Activated CD8-positive, alpha-beta T cell treated with anti-CD3 and anti-CD28 coated beads for 36 hours (primary cell): ENCODE data around the gene PTPN6. TPM values are rescaled to one million over a fixed set of nuclear protein-coding genes. Genes with fewer than 3 reads are reported as not detected.

Experiments used
- ATAC-seq: fragments of 200-7000 bp; cut with Tn5 transposase; one replicate; pipeline ENCODE4 v1.10.0; 2021; ENCODE audit warnings: mild to moderate bottlenecking, moderate library complexity
- CTCF ChIA-PET: fragments of 350-600 bp; sonication (Branson Sonifier 250); formaldehyde crosslinking; loops from one replicate; lab custom pipeline; 2021; ENCODE audit warnings: antibody characterized with exemption; lab: Charles Lee
- POLR2A ChIA-PET: fragments of 350-600 bp; sonication (Branson Sonifier 250); formaldehyde crosslinking; loops from one replicate; lab custom pipeline; 2021; ENCODE audit warnings: antibody characterized with exemption; lab: Charles Lee
- DNase-seq: peaks from one replicate; pipeline ENCODE4 v3.0.0-alpha.2; 2020
- H3K27ac Mint-ChIP-seq: one replicate; pipeline ENCODE4 v1.8.0; 2021; ENCODE audit warnings: mild to moderate bottlenecking, mixed read lengths
- H3K27me3 Mint-ChIP-seq: one replicate; pipeline ENCODE4 v1.8.0; 2021; ENCODE audit warnings: mixed read lengths
- H3K36me3 Mint-ChIP-seq: one replicate; pipeline ENCODE4 v1.8.0; 2021; ENCODE audit warnings: low read depth, mixed read lengths
- H3K4me1 Mint-ChIP-seq: one replicate; pipeline ENCODE4 v1.8.0; 2021; ENCODE audit warnings: low read depth, mixed read lengths
- H3K4me3 Mint-ChIP-seq: one replicate; pipeline ENCODE4 v1.8.0; 2021; ENCODE audit warnings: mild to moderate bottlenecking, moderate library complexity, mixed read lengths
- H3K9me3 Mint-ChIP-seq: one replicate; pipeline ENCODE4 v1.8.0; 2021; ENCODE audit warnings: mixed read lengths
- intact Hi-C: fragments of 100-400 bp; cut with micrococcal nuclease; formaldehyde crosslinking; loops from one replicate; pipeline ENCODE4 v1.10.0; 2022
- total RNA-seq, 2 experiments: library from RNA; stranded (reverse); gene quantifications; one replicate each; pipeline ENCODE4 v1.2.3, GENCODE V29; 2021
- TF ChIP-seq, protein P1 (sequence below): fragments of 200-600 bp; IDR thresholded peaks from one replicate; pipeline ENCODE4 v1.8.0; 2022; ENCODE audit warnings: antibody characterized with exemption, mild to moderate bottlenecking

Gene PTPN6
- total RNA-seq, 2 experiments from 2014 or later: 485 to 489 TPM

- Mint-ChIP-seq H3K4me1 (peaks cover 64% of the 10 kb centered on the region), H3K4me3 (peak overlapping the region; percentile 85), H3K27ac (peak overlapping the region; percentile 93), H3K9me3 (no peaks in the 10 kb centered on the region), H3K36me3 (peaks cover 33% of the 10 kb centered on the region), H3K27me3 (no peaks in the 10 kb centered on the region)
- ChIA-PET CTCF (interaction anchor here (0.7 to 22.8 kb wide), 9 partner anchors 9 to 166 kb away, joined by 3 to 460 read pairs (median 10); partner anchors contain the start of genes C1RL and SPSB2), POLR2A (interaction anchor here (0.6 to 36.0 kb wide), 10 partner anchors 8 to 242 kb away, joined by 3 to 1266 read pairs (median 6); partner anchors contain the start of genes ATN1, C12orf57, EMG1 and LPCAT3)
- TF ChIP-seq, protein P1, sequence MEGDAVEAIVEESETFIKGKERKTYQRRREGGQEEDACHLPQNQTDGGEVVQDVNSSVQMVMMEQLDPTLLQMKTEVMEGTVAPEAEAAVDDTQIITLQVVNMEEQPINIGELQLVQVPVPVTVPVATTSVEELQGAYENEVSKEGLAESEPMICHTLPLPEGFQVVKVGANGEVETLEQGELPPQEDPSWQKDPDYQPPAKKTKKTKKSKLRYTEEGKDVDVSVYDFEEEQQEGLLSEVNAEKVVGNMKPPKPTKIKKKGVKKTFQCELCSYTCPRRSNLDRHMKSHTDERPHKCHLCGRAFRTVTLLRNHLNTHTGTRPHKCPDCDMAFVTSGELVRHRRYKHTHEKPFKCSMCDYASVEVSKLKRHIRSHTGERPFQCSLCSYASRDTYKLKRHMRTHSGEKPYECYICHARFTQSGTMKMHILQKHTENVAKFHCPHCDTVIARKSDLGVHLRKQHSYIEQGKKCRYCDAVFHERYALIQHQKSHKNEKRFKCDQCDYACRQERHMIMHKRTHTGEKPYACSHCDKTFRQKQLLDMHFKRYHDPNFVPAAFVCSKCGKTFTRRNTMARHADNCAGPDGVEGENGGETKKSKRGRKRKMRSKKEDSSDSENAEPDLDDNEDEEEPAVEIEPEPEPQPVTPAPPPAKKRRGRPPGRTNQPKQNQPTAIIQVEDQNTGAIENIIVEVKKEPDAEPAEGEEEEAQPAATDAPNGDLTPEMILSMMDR: no peak
- DNase-seq (no peak), ATAC-seq (no peak)
- intact Hi-C loops: loop anchor here (10.0 kb wide), 1 partner anchor 158 kb away; the partner anchor contains the start of gene C1RL
These were observed 4.2 kb upstream of the PTPN6 start for GRCh38 chr12:6946920-6947374.

GRCh38 chr12:6947615-6948014 is 3.5 kb upstream of the PTPN6 start:
- Mint-ChIP-seq H3K27ac (peak overlapping the region; percentile 93), H3K27me3 (no peaks in the 10 kb centered on the region), H3K9me3 (no peaks in the 10 kb centered on the region), H3K4me3 (peak overlapping the region; percentile 85), H3K4me1 (peaks cover 59% of the 10 kb centered on the region), H3K36me3 (peaks cover 40% of the 10 kb centered on the region)
- ChIA-PET POLR2A (interaction anchor here (0.6 to 36.0 kb wide), 7 partner anchors 7 to 241 kb away, joined by 3 to 1266 read pairs (median 43); partner anchors contain the start of genes ATN1, C12orf57, EMG1 and LPCAT3), CTCF (interaction anchor here (0.7 to 22.8 kb wide), 9 partner anchors 10 to 165 kb away, joined by 3 to 460 read pairs (median 10); partner anchors contain the start of genes C1RL and SPSB2)
- no peak for DNase-seq
- no peak for ATAC-seq
- intact Hi-C loops: loop anchor here (10.0 kb wide), 1 partner anchor 157 kb away; the partner anchor contains the start of gene C1RL
- TF ChIP-seq, protein P1: no peak

DNA sequence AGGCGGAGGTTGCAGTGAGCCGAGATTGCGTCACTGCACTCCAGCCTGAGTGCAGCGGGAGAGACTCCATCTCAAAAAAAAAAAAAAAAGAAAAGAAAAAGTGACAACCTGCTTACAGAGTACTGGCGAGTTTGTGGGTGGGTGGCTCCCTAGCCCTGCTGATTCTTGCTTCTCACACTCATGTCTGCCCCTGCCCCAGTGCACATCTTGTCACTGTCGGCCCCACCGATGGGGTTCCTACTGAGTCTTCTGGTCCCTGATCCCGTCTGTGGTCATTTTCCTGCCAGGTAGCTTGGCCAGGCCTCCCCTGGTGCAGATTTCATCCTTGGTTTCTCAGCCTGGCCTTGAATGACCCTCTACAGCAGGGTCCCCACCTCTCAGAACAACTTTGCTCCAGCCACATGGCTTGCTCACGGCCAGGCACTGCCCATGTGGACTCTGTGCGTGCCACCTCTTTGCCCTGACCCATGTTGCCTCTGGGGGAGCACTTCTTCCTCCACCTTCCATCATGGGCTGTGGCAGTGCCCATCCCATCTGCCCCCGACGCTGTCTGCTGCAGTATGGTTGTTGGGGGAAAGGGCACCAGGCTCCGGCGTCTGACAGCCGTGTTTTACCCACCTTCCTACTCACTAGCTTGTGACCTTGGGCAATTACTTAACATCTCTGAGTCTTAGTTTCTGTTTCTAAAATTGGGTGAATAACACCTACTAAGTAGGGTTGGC is 2.1 kb upstream of the PTPN6 start:
- TF ChIP-seq, protein P1: peak; percentile 2
- peak overlapping the region; percentile 93 for H3K27ac Mint-ChIP-seq
- ATAC-seq (no peak), DNase-seq (peak; percentile 61)
- peaks cover 51% of the 10 kb centered on the region for H3K36me3 Mint-ChIP-seq
- intact Hi-C loops: loop anchor here (10.0 kb wide), 1 partner anchor 156 kb away; the partner anchor contains the start of gene C1RL
- peaks cover 50% of the 10 kb centered on the region for H3K4me1 Mint-ChIP-seq
- ChIA-PET CTCF (interaction anchor here (1.3 to 22.8 kb wide), 7 partner anchors 11 to 159 kb away, joined by 3 to 460 read pairs (median 8); partner anchors contain the start of gene SPSB2), POLR2A (interaction anchor here (0.8 to 36.0 kb wide), 4 partner anchors 6 to 29 kb away, joined by 3 to 1266 read pairs (median 654); partner anchors contain the start of genes ATN1, C12orf57, EMG1 and PHB2)
- no peaks in the 10 kb centered on the region for H3K27me3 Mint-ChIP-seq
- H3K4me3 Mint-ChIP-seq: peak overlapping the region; percentile 70
- no peaks in the 10 kb centered on the region for H3K9me3 Mint-ChIP-seq

DNA sequence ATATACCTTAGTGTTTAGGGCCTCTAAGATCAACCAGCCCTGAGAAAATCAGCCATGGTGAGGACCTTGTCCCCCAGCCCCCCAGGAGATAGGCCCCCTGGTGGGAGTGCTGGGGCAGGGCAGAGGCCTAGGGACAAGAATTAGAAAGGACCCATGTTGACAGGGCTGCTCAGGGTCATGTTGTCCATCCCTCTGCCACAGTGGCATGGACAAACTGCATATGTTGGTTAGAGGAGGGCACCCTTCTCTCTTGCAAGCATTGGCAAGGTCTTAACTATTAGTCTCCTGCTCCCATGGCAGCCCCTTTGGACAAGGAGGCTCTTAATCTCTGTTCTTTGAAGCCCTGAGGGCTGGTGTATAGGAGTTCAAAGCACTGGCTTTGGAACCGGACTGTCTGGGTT is 755 bp upstream of the PTPN6 start:
- no peak for ATAC-seq

More for the DNA sequence above, 755 bp upstream of the PTPN6 start:
- peaks cover 57% of the 10 kb centered on the region for H3K4me1 Mint-ChIP-seq
- H3K36me3 Mint-ChIP-seq: peaks cover 56% of the 10 kb centered on the region
- intact Hi-C loops: no loop called here
- no peaks in the 10 kb centered on the region for H3K27me3 Mint-ChIP-seq
- ChIA-PET POLR2A (interaction anchor here (5.9 to 36.0 kb wide), 3 partner anchors 4 to 20 kb away, joined by 43 to 1266 read pairs (median 1266); partner anchors contain the start of genes ATN1, C12orf57, EMG1 and PHB2), CTCF (interaction anchor here (0.9 to 22.8 kb wide), 8 partner anchors 10 to 162 kb away, joined by 3 to 460 read pairs (median 8); partner anchors contain the start of gene SPSB2)
- H3K9me3 Mint-ChIP-seq: no peaks in the 10 kb centered on the region
- peak overlapping the region; percentile 93 for H3K27ac Mint-ChIP-seq
- TF ChIP-seq, protein P1: peak; percentile 51
- DNase-seq: peak; percentile 58
- H3K4me3 Mint-ChIP-seq: peak overlapping the region; percentile 95
